DMS114 treated with DMSO at 0.1 percent for 48 hours (cell line): ENCODE measurements around the gene SMCO2.

ENCODE experiments used
- DNase-seq: peaks from one replicate; lab custom pipeline; 2025; ENCODE audit not compliant: unreplicated experiment; lab: John Stamatoyannopoulos, UW

The SMCO2 gene

GRCh38 chr12:27497446-27497845 lies 50.9 kb downstream of the SMCO2 start:
- no peak for DNase-seq

- no peak for DNase-seq
Observed at GRCh38 chr12:27498149-27498548, 51.6 kb downstream of the SMCO2 start.

- no peak for DNase-seq
Observed at GRCh38 chr12:27498761-27499160, 52.2 kb downstream of the SMCO2 start.

GRCh38 chr12:27499377-27499776 lies 52.8 kb downstream of the SMCO2 start:
- no peak for DNase-seq

- no peak for DNase-seq
Observed at GRCh38 chr12:27500546-27500945, 54.0 kb downstream of the SMCO2 start.

GRCh38 chr12:27502021-27502435 lies 55.5 kb downstream of the SMCO2 start:
- no peak for DNase-seq

- no peak for DNase-seq
Observed at GRCh38 chr12:27504507-27504906, 58.0 kb downstream of the SMCO2 start.

GRCh38 chr12:27505109-27505508 lies 58.6 kb downstream of the SMCO2 start:
- no peak for DNase-seq

- no peak for DNase-seq
Observed at GRCh38 chr12:27505761-27506160, 59.2 kb downstream of the SMCO2 start.

GRCh38 chr12:27506645-27507189 lies 60.2 kb downstream of the SMCO2 start:
- no peak for DNase-seq

- DNase-seq, result no peak
Observed at GRCh38 chr12:27508736-27509431, 62.3 kb downstream of the SMCO2 start.

- DNase-seq, result no peak
Observed at GRCh38 chr12:27511031-27511722, 64.6 kb downstream of the SMCO2 start.

- DNase-seq, result no peak
Observed at GRCh38 chr12:27511723-27512045, 65.1 kb downstream of the SMCO2 start.

- no peak for DNase-seq
Observed at GRCh38 chr12:27513155-27513824, 66.8 kb downstream of the SMCO2 start.

- no peak for DNase-seq
Observed at GRCh38 chr12:27515671-27516070, 69.1 kb downstream of the SMCO2 start.

- DNase-seq, result no peak
Observed at GRCh38 chr12:27516625-27517024, 70.1 kb downstream of the SMCO2 start.

- DNase-seq, result no peak
Observed at GRCh38 chr12:27517546-27517945, 71.0 kb downstream of the SMCO2 start.

- DNase-seq, result no peak
Observed at GRCh38 chr12:27517961-27518665, 71.6 kb downstream of the SMCO2 start.

GRCh38 chr12:27521066-27521465 lies 74.5 kb downstream of the SMCO2 start:
- no peak for DNase-seq

GRCh38 chr12:27521981-27522380 lies 75.4 kb downstream of the SMCO2 start:
- DNase-seq, result no peak

- no peak for DNase-seq
Observed at GRCh38 chr12:27523305-27523641, 76.7 kb downstream of the SMCO2 start.
